Upper lobe of left lung (tissue), 6 donors: ENCODE data around the gene NEK4. TPM values are rescaled to one million over a fixed set of nuclear protein-coding genes. Genes with fewer than 3 reads are reported as not detected.

Experiments used
- ATAC-seq, 2 donors: fragments of 200-7000 bp; cut with Tn5 transposase; one replicate each; pipeline ENCODE4 v1.9.1; 2022; ENCODE audit warnings: mild to moderate bottlenecking in 2 of 2, moderate library complexity in 2 of 2; ENCODE audit not compliant: low FRiP score in 2 of 2
- DNase-seq, 2 donors: peaks; one replicate each; pipeline ENCODE4 v3.0.0-alpha.2; 2019 to 2020
- H3K27ac ChIP-seq, 4 donors: fragments of 200-600 bp; sonication (generic); one replicate each; pipeline ENCODE4 v1.5.1; 2016 to 2019
- H3K27me3 ChIP-seq, 4 donors: fragments of 200-600 bp; sonication (generic); one replicate each; pipeline ENCODE4 v1.5.1; 2017 to 2019
- H3K36me3 ChIP-seq, 4 donors: fragments of 200-600 bp; sonication (generic); one replicate each; pipeline ENCODE4 v1.5.1; 2016 to 2019
- H3K4me1 ChIP-seq, 4 donors: fragments of 200-600 bp; sonication (generic); one replicate each; pipeline ENCODE4 v1.5.1; 2018 to 2019
- H3K4me3 ChIP-seq, 4 donors: fragments of 200-600 bp; sonication (generic); one replicate each; pipeline ENCODE4 v1.5.1; 2017 to 2019; ENCODE audit warnings: mild to moderate bottlenecking in 2 of 4, moderate library complexity in 1 of 4
- H3K9me3 ChIP-seq, 4 donors: fragments of 200-600 bp; sonication (generic); one replicate each; pipeline ENCODE4 v1.5.1; 2018 to 2019
- EP300 ChIP-seq, 4 donors: sonication (generic); formaldehyde crosslinking; IDR thresholded peaks; one replicate each; pipeline ENCODE4 v1.5.1; 2017; ENCODE audit warnings: antibody characterized with exemption in 4 of 4, control low read depth in 2 of 4
- POLR2A ChIP-seq, 4 donors: fragments of 450-650 bp; IDR thresholded peaks; one replicate each; pipeline ENCODE4 v1.5.1; 2016 to 2017; ENCODE audit warnings: antibody characterized with exemption in 4 of 4, mild to moderate bottlenecking in 2 of 4
- POLR2AphosphoS5 ChIP-seq, 2 donors: sonication (generic); formaldehyde crosslinking; IDR thresholded peaks; one replicate each; pipeline ENCODE4 v1.5.1; 2017; ENCODE audit warnings: antibody characterized with exemption in 2 of 2
- WGBS, 2 donors: methylation state at CpG; one replicate each; pipeline ENCODE4 v1.1.5; 2017 to 2018; 5-methylcytosine and 5-hydroxymethylcytosine counted together
- total RNA-seq, 6 donors: library from RNA; depleted of rRNA in 4 of 6; stranded (reverse); fragments of >200 nt in 4 of 6; gene quantifications; one replicate each; pipeline versions ENCODE4 v1.1.0 to v1.2.1, GENCODE V29; 2016 to 2021
- TF ChIP-seq, protein P1 (sequence below), 6 experiments: fragments of 450-650 bp in 4 of 6; fragments of 200-600 bp in 2 of 6; sonication (generic) in 2 of 6; IDR thresholded peaks; one replicate each; pipeline ENCODE4 v1.5.1; 2016 to 2019; ENCODE audit warnings: antibody characterized with exemption in 6 of 6
- donor health status: DM: no; HTN: no; CAD: no; lungs with moderate emphysema.
- donor health status: DM: no; HTN: yes; CAD: no; lungs with severe emphysema.

The NEK4 gene
- total RNA-seq, 6 donors from 2014 or later = 17.8 to 28.6 (median 24.2) TPM

DNA sequence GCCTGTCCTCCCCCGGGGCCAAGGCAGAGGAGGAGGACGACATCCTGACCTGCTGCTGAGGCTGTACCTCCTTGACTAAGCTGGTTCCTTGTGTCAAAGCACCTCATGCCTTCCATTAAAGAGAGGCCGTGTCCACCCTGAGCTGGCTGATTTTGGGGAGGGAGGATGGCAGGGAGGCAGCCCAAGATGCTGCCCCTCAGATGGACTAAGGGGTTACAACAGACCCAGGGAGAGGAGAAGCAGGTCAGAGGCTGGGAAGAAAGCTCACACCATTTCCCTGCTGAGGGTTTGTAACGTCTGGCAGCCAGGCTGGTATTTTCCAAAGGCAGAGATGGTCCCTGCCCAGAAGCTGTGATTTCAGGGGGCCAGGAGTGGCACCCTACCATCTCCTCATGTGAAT is 21.2 kb upstream of the NEK4 start:
- Histone ChIP-seq H3K9me3 (no peaks in the 10 kb centered on the region), H3K27ac (no peak overlapping the region), H3K4me3 (no peak overlapping the region), H3K27me3 (no peaks in the 10 kb centered on the region), H3K36me3 (no peaks in the 10 kb centered on the region), H3K4me1 (no peaks in the 10 kb centered on the region)
- ATAC-seq (no peak), DNase-seq (no peak)
- 77 to 80% methylated on average over 4 of the region's 4 CpGs for WGBS, 2 donors
- TF ChIP-seq POLR2AphosphoS5 (IDR thresholded peaks at IDR 0.05) = no peak
- TF ChIP-seq, protein P1, sequence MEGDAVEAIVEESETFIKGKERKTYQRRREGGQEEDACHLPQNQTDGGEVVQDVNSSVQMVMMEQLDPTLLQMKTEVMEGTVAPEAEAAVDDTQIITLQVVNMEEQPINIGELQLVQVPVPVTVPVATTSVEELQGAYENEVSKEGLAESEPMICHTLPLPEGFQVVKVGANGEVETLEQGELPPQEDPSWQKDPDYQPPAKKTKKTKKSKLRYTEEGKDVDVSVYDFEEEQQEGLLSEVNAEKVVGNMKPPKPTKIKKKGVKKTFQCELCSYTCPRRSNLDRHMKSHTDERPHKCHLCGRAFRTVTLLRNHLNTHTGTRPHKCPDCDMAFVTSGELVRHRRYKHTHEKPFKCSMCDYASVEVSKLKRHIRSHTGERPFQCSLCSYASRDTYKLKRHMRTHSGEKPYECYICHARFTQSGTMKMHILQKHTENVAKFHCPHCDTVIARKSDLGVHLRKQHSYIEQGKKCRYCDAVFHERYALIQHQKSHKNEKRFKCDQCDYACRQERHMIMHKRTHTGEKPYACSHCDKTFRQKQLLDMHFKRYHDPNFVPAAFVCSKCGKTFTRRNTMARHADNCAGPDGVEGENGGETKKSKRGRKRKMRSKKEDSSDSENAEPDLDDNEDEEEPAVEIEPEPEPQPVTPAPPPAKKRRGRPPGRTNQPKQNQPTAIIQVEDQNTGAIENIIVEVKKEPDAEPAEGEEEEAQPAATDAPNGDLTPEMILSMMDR (IDR thresholded peaks at IDR 0.05) = no peak
- TF ChIP-seq POLR2A (IDR thresholded peaks at IDR 0.05) = no peak
- no peak for TF ChIP-seq EP300 (IDR thresholded peaks at IDR 0.05)

DNA sequence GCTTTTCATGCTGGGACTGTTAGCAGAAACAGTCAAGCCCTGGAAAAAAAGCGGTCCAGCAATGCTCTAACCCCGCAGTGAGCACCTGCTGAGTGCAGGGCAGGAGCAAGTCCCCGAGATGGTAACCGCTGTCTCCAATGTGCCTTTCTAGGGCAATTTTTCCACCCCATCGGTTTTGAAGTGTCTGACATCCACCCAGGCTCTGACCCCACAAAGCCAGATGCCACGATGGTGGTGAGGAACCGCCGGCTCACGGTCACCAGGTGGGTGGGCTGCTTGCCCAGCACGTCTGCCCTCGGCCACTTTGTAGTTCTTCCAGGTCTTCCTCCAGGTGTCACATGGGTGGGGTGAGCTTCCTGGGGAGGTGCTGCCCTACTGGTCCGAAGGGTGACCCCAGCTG is 20.6 kb upstream of the NEK4 start:
- Histone ChIP-seq H3K27me3 (no peaks in the 10 kb centered on the region), H3K36me3 (no peaks in the 10 kb centered on the region), H3K27ac (no peak overlapping the region), H3K4me3 (no peak overlapping the region), H3K4me1 (no peaks in the 10 kb centered on the region), H3K9me3 (no peaks in the 10 kb centered on the region)
- ATAC-seq (no peak), DNase-seq (no peak)
- WGBS, 2 donors = 81 to 89% methylated on average over 9 to 12 of the region's 12 CpGs
- TF ChIP-seq, protein P1 (IDR thresholded peaks at IDR 0.05) = no peak
- no peak for TF ChIP-seq EP300 (IDR thresholded peaks at IDR 0.05)

DNA sequence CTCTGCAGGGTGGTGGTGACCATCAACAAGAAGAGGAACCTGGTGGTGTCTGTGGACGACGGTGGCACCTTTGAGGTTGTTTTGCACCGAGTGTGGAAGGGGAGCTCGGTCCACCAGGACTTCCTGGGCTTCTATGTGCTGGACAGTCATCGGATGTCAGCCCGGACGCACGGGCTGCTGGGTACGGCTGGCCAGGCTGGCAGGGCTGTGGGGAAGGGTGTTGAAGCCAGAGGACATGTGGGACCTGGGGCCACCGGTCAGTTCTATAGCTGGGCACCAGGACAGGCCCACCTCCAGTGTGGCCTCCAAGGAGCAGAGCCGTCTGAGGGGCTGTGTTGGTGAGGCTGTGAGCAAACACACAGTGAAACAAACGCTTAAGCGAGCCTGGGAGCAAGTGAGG is 20.0 kb upstream of the NEK4 start:
- no peak for ATAC-seq
- Histone ChIP-seq H3K9me3 (no peaks in the 10 kb centered on the region), H3K27ac (no peak overlapping the region), H3K4me3 (no peak overlapping the region), H3K4me1 (no peaks in the 10 kb centered on the region), H3K36me3 (no peaks in the 10 kb centered on the region), H3K27me3 (no peaks in the 10 kb centered on the region)
- DNase-seq = no peak
- no peak for TF ChIP-seq POLR2AphosphoS5 (IDR thresholded peaks at IDR 0.05)
- TF ChIP-seq EP300 (IDR thresholded peaks at IDR 0.05) = no peak
- TF ChIP-seq POLR2A (IDR thresholded peaks at IDR 0.05) = no peak
- TF ChIP-seq, protein P1 (IDR thresholded peaks at IDR 0.05) = no peak
- 85 to 95% methylated on average over 7 to 13 of the region's 13 CpGs for WGBS, 2 donors

DNA sequence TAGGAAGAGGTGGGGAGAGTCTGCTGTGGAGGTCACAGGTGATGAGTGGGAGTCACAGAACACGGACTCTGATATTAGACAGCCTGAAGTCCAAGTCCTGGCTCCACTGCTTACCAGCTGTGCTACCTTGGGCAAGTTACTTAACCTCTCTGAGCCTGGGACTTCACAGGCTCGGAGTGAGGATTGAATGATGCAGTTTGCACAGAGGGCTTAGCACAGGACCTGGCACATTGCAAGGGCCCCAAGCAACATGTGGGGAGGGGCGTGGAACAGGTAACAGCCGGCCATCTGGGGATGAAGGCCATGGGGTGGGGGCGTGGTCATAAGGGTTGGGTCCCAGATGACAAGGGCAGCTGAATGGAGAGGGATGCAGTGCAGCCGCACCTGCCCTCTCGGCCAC is 19.6 kb upstream of the NEK4 start:
- no peak for ATAC-seq
- no peak for DNase-seq
- 89% methylated on average over 1 to 7 of the region's 7 CpGs for WGBS, 2 donors
- H3K4me3 ChIP-seq = no peak overlapping the region
- no peaks in the 10 kb centered on the region for H3K9me3 ChIP-seq
- H3K27me3 ChIP-seq = no peaks in the 10 kb centered on the region
- H3K27ac ChIP-seq = no peak overlapping the region
- no peak for TF ChIP-seq EP300 (IDR thresholded peaks at IDR 0.05)
- TF ChIP-seq POLR2AphosphoS5 (IDR thresholded peaks at IDR 0.05) = no peak
- no peak for TF ChIP-seq POLR2A (IDR thresholded peaks at IDR 0.05)
- TF ChIP-seq, protein P1 (IDR thresholded peaks at IDR 0.05) = no peak
- no peaks in the 10 kb centered on the region for H3K4me1 ChIP-seq
- H3K36me3 ChIP-seq = no peaks in the 10 kb centered on the region

DNA sequence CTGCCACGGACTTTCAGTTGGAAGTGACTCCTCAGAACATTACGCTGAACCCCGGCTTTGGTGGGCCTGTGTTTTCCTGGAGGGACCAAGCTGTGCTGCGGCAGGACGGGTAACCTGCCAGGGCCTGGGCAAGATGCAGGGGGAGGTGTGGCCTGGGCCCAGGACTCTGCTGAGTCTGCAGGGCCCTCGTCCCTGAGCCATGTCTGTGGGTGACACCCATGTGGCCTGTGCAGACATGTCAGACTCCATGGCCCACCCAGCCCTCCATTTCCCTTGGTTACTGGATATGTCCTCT is 19.0 kb upstream of the NEK4 start:
- DNase-seq (no peak), ATAC-seq (no peak)
- H3K27me3 ChIP-seq = no peaks in the 10 kb centered on the region
- H3K9me3 ChIP-seq = no peaks in the 10 kb centered on the region
- H3K4me1 ChIP-seq = no peaks in the 10 kb centered on the region
- no peaks in the 10 kb centered on the region for H3K36me3 ChIP-seq
- TF ChIP-seq POLR2A (IDR thresholded peaks at IDR 0.05) (no peak), POLR2AphosphoS5 (IDR thresholded peaks at IDR 0.05) (no peak), EP300 (IDR thresholded peaks at IDR 0.05) (no peak)
- TF ChIP-seq, protein P1 (IDR thresholded peaks at IDR 0.05) = no peak
- 20 to 87% methylated on average over 1 to 6 of the region's 6 CpGs for WGBS, 2 donors
- H3K4me3 ChIP-seq = no peak overlapping the region
- H3K27ac ChIP-seq = no peak overlapping the region
